ENCODE data around the gene KCNJ5.

- no peak for TF ChIP-seq EZH2phosphoT487 (IDR thresholded peaks at IDR 0.05; ENCODE audit: insufficient read depth, low read depth)
- no peak for TF ChIP-seq EZH2 (IDR thresholded peaks at IDR 0.05; ENCODE audit: insufficient read depth, poor library complexity, severe bottlenecking)
These were observed 28.1 kb downstream of the KCNJ5 start for GRCh38 chr11:128919216-128919615.
